Progenitor cell of endocrine pancreas (in vitro differentiated cells): Measurements from ENCODE around the gene C12orf75. TPM values are rescaled to one million over a fixed set of nuclear protein-coding genes. Genes with fewer than 3 reads are reported as not detected.

Experiments
- DNase-seq: peaks from one replicate; pipeline ENCODE4 v3.0.0; 2021; ENCODE audit warnings: low spot score; ENCODE audit not compliant: unreplicated experiment
- H3K27ac Mint-ChIP-seq: 2 replicates; pipeline ENCODE4 v1.8.0; 2021; ENCODE audit warnings: mild to moderate bottlenecking, moderate library complexity, mixed read lengths
- H3K27me3 Mint-ChIP-seq: 2 replicates; pipeline ENCODE4 v1.8.0; 2021; ENCODE audit warnings: mixed read lengths
- H3K36me3 Mint-ChIP-seq: 2 replicates; pipeline ENCODE4 v1.8.0; 2022; ENCODE audit warnings: mixed read lengths; ENCODE audit not compliant: insufficient read depth
- H3K4me1 Mint-ChIP-seq: 2 replicates; pipeline ENCODE4 v1.8.0; 2021; ENCODE audit warnings: low read depth, mixed read lengths
- H3K4me3 Mint-ChIP-seq: 2 replicates; pipeline ENCODE4 v1.8.0; 2021; ENCODE audit warnings: low read depth, mild to moderate bottlenecking, moderate library complexity, mixed read lengths
- H3K9me3 Mint-ChIP-seq: 2 replicates; pipeline ENCODE4 v1.8.0; 2021; ENCODE audit warnings: low read depth, mixed read lengths
- CTCF ChIP-seq: fragments of 200-600 bp; sonication (generic); IDR thresholded peaks from one replicate; pipeline ENCODE4 v1.5.0; 2021; ENCODE audit warnings: antibody characterized with exemption, mild to moderate bottlenecking; ENCODE audit not compliant: unreplicated experiment
- total RNA-seq: library from RNA; stranded (reverse); gene quantifications from 2 replicates; pipeline ENCODE4 v1.2.1, GENCODE V29; 2021

Gene C12orf75
- total RNA-seq, 1 donor from 2014 or later: 228 TPM

GRCh38 chr12:105343836-105344235, 13.3 kb downstream of the C12orf75 start:
- H3K27ac Mint-ChIP-seq: peak overlapping the region; percentile 31
- no peaks in the 10 kb centered on the region for H3K27me3 Mint-ChIP-seq
- TF ChIP-seq CTCF: no peak
- no peak overlapping the region for H3K4me3 Mint-ChIP-seq
- DNase-seq: no peak
- H3K4me1 Mint-ChIP-seq: peaks cover 22% of the 10 kb centered on the region
- peaks cover 40% of the 10 kb centered on the region for H3K36me3 Mint-ChIP-seq
- peaks cover 10% of the 10 kb centered on the region for H3K9me3 Mint-ChIP-seq

- DNase-seq: no peak
- Mint-ChIP-seq H3K27ac (peak overlapping the region; percentile 40), H3K36me3 (peaks cover 34% of the 10 kb centered on the region), H3K27me3 (no peaks in the 10 kb centered on the region), H3K4me3 (no peak overlapping the region), H3K9me3 (no peaks in the 10 kb centered on the region), H3K4me1 (peaks cover 36% of the 10 kb centered on the region)
- TF ChIP-seq CTCF: no peak
Observed at GRCh38 chr12:105347499-105347898, 17.0 kb downstream of the C12orf75 start.

- no peak for DNase-seq
- Mint-ChIP-seq H3K4me1 (peaks cover 38% of the 10 kb centered on the region), H3K36me3 (peaks cover 35% of the 10 kb centered on the region), H3K4me3 (no peak overlapping the region), H3K9me3 (peaks cover under 1% of the 10 kb centered on the region), H3K27ac (no peak overlapping the region), H3K27me3 (no peaks in the 10 kb centered on the region)
- no peak for TF ChIP-seq CTCF
Observed at GRCh38 chr12:105348142-105348541, 17.7 kb downstream of the C12orf75 start.

GRCh38 chr12:105348561-105348960, 18.1 kb downstream of the C12orf75 start:
- DNase-seq: no peak
- Mint-ChIP-seq H3K36me3 (peaks cover 38% of the 10 kb centered on the region), H3K4me1 (peaks cover 40% of the 10 kb centered on the region), H3K9me3 (peaks cover 3% of the 10 kb centered on the region), H3K4me3 (no peak overlapping the region), H3K27me3 (no peaks in the 10 kb centered on the region), H3K27ac (peak overlapping the region; percentile 54)
- TF ChIP-seq CTCF: no peak

GRCh38 chr12:105349138-105349537, 18.6 kb downstream of the C12orf75 start:
- H3K27ac Mint-ChIP-seq: peak overlapping the region; percentile 82
- H3K4me3 Mint-ChIP-seq: no peak overlapping the region
- no peak for DNase-seq
- TF ChIP-seq CTCF: no peak
- peaks cover 40% of the 10 kb centered on the region for H3K4me1 Mint-ChIP-seq
- H3K36me3 Mint-ChIP-seq: peaks cover 37% of the 10 kb centered on the region
- no peaks in the 10 kb centered on the region for H3K27me3 Mint-ChIP-seq
- peaks cover 3% of the 10 kb centered on the region for H3K9me3 Mint-ChIP-seq
